Endothelial cell (in vitro differentiated cells): ENCODE measurements around the gene PLPPR5. TPM values are rescaled to one million over a fixed set of nuclear protein-coding genes. Genes with fewer than 3 reads are reported as not detected.

Source experiments
- DNase-seq: peaks from one replicate; pipeline ENCODE4 v3.0.0; 2021; ENCODE audit warnings: low spot score
- H3K27ac Mint-ChIP-seq: one replicate; pipeline ENCODE4 v1.8.0; 2021; ENCODE audit warnings: mixed read lengths, inconsistent platforms; ENCODE audit not compliant: unreplicated experiment
- H3K27me3 Mint-ChIP-seq: one replicate; pipeline ENCODE4 v1.8.0; 2021; ENCODE audit warnings: mild to moderate bottlenecking, moderate library complexity, mixed read lengths, inconsistent platforms; ENCODE audit not compliant: unreplicated experiment
- H3K36me3 Mint-ChIP-seq: one replicate; pipeline ENCODE4 v1.8.0; 2021; ENCODE audit warnings: mild to moderate bottlenecking, low read depth, mixed read lengths, inconsistent platforms; ENCODE audit not compliant: unreplicated experiment
- H3K4me1 Mint-ChIP-seq: one replicate; pipeline ENCODE4 v1.8.0; 2021; ENCODE audit warnings: mild to moderate bottlenecking, mixed read lengths, inconsistent platforms; ENCODE audit not compliant: unreplicated experiment
- H3K4me3 Mint-ChIP-seq: one replicate; pipeline ENCODE4 v1.8.0; 2021; ENCODE audit warnings: mild to moderate bottlenecking, mixed read lengths, inconsistent platforms; ENCODE audit not compliant: unreplicated experiment
- H3K9me3 Mint-ChIP-seq: one replicate; pipeline ENCODE4 v1.8.0; 2021; ENCODE audit warnings: mixed read lengths, inconsistent platforms; ENCODE audit not compliant: unreplicated experiment
- total RNA-seq: library from RNA; stranded (reverse); fragmentation: NEBNext Ultra II Directional; extraction: Animal tissue kit (Norgen Biotek cat#: 25700); gene quantifications from one replicate; pipeline ENCODE4 v1.2.1, GENCODE V29; 2021; ENCODE audit not compliant: unreplicated experiment
- TF ChIP-seq, protein P1 (sequence below): fragments of 200-600 bp; sonication (generic); IDR thresholded peaks from one replicate; pipeline ENCODE4 v1.5.0; 2021; ENCODE audit warnings: antibody characterized with exemption; ENCODE audit not compliant: unreplicated experiment

PLPPR5 gene
- total RNA-seq, 1 donor from 2014 or later: 1.1 TPM

DNA sequence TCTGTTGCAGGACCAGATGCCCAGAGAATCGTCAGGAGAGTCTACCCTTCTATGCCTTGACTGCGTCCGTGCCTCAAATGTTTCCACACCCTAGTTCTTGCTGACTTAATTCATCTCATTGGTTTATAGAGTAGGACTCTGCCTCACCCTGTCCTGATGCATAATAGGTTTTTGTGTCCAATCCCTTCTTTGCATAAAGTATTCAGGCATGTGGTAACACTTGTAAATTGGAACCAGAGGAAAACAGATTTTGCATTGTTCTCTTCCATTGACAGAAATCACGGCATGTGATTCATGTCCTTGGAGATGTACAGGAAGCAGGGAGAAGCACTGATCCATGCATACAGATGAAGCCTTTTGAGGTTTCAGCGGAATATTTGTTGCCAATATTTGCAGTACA lies 29.5 kb downstream of the PLPPR5 start:
- H3K36me3 Mint-ChIP-seq: no peaks in the 10 kb centered on the region
- no peak for DNase-seq
- TF ChIP-seq, protein P1, sequence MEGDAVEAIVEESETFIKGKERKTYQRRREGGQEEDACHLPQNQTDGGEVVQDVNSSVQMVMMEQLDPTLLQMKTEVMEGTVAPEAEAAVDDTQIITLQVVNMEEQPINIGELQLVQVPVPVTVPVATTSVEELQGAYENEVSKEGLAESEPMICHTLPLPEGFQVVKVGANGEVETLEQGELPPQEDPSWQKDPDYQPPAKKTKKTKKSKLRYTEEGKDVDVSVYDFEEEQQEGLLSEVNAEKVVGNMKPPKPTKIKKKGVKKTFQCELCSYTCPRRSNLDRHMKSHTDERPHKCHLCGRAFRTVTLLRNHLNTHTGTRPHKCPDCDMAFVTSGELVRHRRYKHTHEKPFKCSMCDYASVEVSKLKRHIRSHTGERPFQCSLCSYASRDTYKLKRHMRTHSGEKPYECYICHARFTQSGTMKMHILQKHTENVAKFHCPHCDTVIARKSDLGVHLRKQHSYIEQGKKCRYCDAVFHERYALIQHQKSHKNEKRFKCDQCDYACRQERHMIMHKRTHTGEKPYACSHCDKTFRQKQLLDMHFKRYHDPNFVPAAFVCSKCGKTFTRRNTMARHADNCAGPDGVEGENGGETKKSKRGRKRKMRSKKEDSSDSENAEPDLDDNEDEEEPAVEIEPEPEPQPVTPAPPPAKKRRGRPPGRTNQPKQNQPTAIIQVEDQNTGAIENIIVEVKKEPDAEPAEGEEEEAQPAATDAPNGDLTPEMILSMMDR: no peak
- H3K9me3 Mint-ChIP-seq: no peaks in the 10 kb centered on the region
- no peak overlapping the region for H3K4me3 Mint-ChIP-seq
- H3K27me3 Mint-ChIP-seq: peaks cover 2% of the 10 kb centered on the region
- H3K27ac Mint-ChIP-seq: no peak overlapping the region
- peaks cover 11% of the 10 kb centered on the region for H3K4me1 Mint-ChIP-seq

DNA sequence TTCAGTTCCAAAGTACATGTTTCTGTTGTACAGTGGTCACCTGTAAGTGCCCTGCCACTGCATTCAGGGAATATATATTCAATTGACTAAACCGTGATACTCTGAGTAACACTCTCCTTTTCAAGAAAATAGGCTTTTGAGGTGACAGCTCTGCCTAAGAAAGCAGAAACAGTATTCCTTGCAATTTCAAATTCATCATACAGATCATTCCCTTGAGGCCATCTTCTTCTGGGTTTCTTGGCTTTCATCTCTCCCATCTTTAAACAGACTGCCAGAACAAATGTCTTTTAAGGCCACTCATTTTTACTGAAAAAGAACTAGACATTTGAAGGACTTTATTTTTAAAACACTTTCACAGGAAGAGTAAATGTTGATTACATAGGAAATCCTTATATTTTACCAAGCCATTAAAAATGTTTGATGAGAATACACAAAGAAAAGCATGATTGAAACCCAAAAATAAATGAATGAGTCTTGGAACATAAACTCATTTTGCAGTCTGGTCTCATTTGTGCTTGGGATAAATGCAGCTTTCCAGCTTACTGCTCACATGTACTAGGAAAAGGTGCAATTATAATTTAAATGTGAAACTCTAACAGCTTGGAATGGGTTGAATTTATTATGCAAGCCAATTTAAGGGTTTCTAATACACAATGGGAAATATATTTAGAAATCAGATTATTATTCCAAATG lies 34.7 kb downstream of the PLPPR5 start:
- peak overlapping the region; percentile 50 for H3K27ac Mint-ChIP-seq
- TF ChIP-seq, protein P1: no peak

DNA sequence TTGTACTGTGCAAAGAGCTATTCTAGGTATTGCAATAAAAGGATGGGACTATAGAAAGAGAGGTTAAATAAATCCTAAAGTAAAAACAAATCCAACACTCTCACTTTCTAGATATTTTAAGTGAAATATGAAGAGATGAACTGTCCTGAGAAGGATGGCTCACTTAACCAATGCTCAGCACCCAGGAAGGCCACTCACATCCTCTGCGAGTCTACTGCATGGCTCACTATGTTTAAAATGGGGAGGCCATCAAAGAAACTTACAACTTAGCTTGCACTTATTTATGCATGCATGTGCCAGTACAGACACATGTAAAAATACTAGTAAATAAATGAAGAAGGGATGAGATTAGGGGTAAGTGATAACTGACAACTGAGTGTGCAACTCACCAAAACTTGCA lies 37.5 kb downstream of the PLPPR5 start:
- no peak overlapping the region for H3K27ac Mint-ChIP-seq
- no peaks in the 10 kb centered on the region for H3K9me3 Mint-ChIP-seq
- no peak overlapping the region for H3K4me3 Mint-ChIP-seq
- no peaks in the 10 kb centered on the region for H3K36me3 Mint-ChIP-seq
- no peaks in the 10 kb centered on the region for H3K27me3 Mint-ChIP-seq
- H3K4me1 Mint-ChIP-seq: peaks cover 24% of the 10 kb centered on the region
- TF ChIP-seq, protein P1: no peak
- DNase-seq: no peak

More for the DNA sequence above, 34.7 kb downstream of the PLPPR5 start:
- Mint-ChIP-seq H3K4me1 (peaks cover 25% of the 10 kb centered on the region), H3K4me3 (no peak overlapping the region), H3K36me3 (no peaks in the 10 kb centered on the region), H3K9me3 (no peaks in the 10 kb centered on the region), H3K27me3 (no peaks in the 10 kb centered on the region)
- DNase-seq: no peak

DNA sequence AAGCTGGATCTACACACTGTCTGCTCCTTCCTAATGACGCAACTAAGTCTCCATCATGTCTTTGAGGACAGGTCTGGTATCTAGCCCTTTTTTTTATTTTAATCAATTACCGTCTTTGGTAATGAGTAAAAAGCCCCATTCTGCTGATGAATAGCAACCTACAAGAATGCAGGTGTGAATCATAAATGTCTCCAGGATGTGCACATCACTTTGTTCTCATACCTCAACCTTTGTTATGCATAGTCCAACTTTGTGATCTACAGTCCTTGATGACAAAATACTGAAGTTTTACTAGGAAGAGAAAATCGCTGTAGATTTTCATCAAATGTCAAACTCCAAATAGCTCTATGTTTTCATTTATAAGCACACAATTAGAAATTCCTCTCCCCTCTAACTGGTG lies 39.3 kb downstream of the PLPPR5 start:
- H3K27me3 Mint-ChIP-seq: no peaks in the 10 kb centered on the region
- H3K36me3 Mint-ChIP-seq: no peaks in the 10 kb centered on the region
- no peak overlapping the region for H3K27ac Mint-ChIP-seq
- no peak overlapping the region for H3K4me3 Mint-ChIP-seq
- DNase-seq: no peak
- no peaks in the 10 kb centered on the region for H3K9me3 Mint-ChIP-seq
- peaks cover 24% of the 10 kb centered on the region for H3K4me1 Mint-ChIP-seq
- TF ChIP-seq, protein P1: no peak

DNA sequence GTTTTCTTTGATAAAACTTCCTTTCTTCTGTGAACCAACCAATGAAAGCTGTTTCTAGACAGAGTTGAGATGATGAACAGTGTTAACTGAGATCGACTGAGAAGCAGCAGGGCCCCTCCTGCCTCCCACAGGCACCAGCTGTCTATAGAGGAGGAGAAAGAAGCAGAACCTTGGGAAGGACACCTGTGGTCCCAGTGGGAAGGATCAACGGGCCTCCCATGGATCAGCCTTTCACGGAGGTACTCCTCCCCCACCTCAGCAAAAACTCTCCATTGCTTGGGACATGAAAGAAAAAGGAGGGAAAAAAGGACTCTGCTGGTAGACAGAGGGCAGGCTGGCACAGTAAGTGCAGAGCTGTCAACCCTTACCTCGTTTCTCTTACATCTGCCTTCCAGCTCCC lies 40.5 kb downstream of the PLPPR5 start:
- Mint-ChIP-seq H3K9me3 (no peaks in the 10 kb centered on the region), H3K4me1 (peaks cover 16% of the 10 kb centered on the region)
- no peak for DNase-seq

More for the DNA sequence above, 40.5 kb downstream of the PLPPR5 start:
- TF ChIP-seq, protein P1: no peak
- no peak overlapping the region for H3K27ac Mint-ChIP-seq
- H3K27me3 Mint-ChIP-seq: no peaks in the 10 kb centered on the region
- no peaks in the 10 kb centered on the region for H3K36me3 Mint-ChIP-seq
- no peak overlapping the region for H3K4me3 Mint-ChIP-seq
